HEK293T (cell line): ENCODE results near the gene ELF1.

Source experiments
- FOXA1 ChIP-seq: fragments of 450-650 bp; IDR thresholded peaks from 2 replicates; pipeline ENCODE4 v1.6.1; 2016; ENCODE audit warnings: mild to moderate bottlenecking
- FOXM1 ChIP-seq: fragments of 450-650 bp; IDR thresholded peaks from 2 replicates; pipeline ENCODE4 v1.6.1; 2017; ENCODE audit warnings: mild to moderate bottlenecking, borderline replicate concordance
- L3MBTL2 ChIP-seq: fragments of 450-650 bp; conservative IDR thresholded peaks from 2 replicates; pipeline ENCODE4 v1.6.1; 2016; ENCODE audit warnings: mild to moderate bottlenecking
- SP1 ChIP-seq: fragments of 450-650 bp; IDR thresholded peaks from 2 replicates; pipeline ENCODE4 v1.6.1; 2017
- SUZ12 ChIP-seq: fragments of 450-650 bp; IDR thresholded peaks from 2 replicates; pipeline ENCODE4 v1.6.1; 2016; ENCODE audit warnings: mild to moderate bottlenecking
- TARDBP ChIP-seq: fragments of 450-650 bp; IDR thresholded peaks from 2 replicates; pipeline ENCODE4 v1.6.1; 2016

- TF ChIP-seq L3MBTL2 (no peak), FOXA1 (no peak), TARDBP (no peak), SUZ12 (no peak), SP1 (no peak), FOXM1 (no peak)
Observed at GRCh38 chr13:41059456-41060081, 40.5 kb upstream of the ELF1 start.
